ENCODE results near the gene SLC22A31. TPM values are rescaled to one million over a fixed set of nuclear protein-coding genes. Genes with fewer than 3 reads are reported as not detected.

The SLC22A31 gene
- total and polyA plus RNA-seq, 2 donors (not counting 3 experiments of a cell fraction or from before 2014, with no cell fraction given) = 1.0 TPM; not detected in 1

GRCh38 chr16:89209522-89210044 lies 9.2 kb upstream of the SLC22A31 start:
- H3K9me1 ChIP-seq (replicated peaks; ENCODE audit: control insufficient read depth, extremely low read depth, insufficient read depth, low read length) = no peaks in the 10 kb centered on the region
- H3K9ac ChIP-seq (replicated peaks; ENCODE audit: extremely low read depth, insufficient read depth, low read length) = no peak overlapping the region
- H3K79me2 ChIP-seq (ENCODE audit: control insufficient read depth, insufficient read depth, low read length) = no peaks in the 10 kb centered on the region
- FAIRE-seq = no peak
- dilution Hi-C loops (cut with MboI; ENCODE audit: extremely low pct_ligation_motif_present, low sequenced_read_pairs) = no loop called here
- H3K4me2 ChIP-seq (ENCODE audit: insufficient read depth, low read length) = no peak overlapping the region
- H3K36me3 ChIP-seq (ENCODE audit: control insufficient read depth in 2 of 2, extremely low read depth in 1 of 2, insufficient read depth in 2 of 2, low read length in 2 of 2) = no peaks in the 10 kb centered on the region
- H3K27ac ChIP-seq (ENCODE audit: insufficient read depth, low read depth, low read length) = no peak overlapping the region
- H3K27me3 ChIP-seq (ENCODE audit: control insufficient read depth in 2 of 2, insufficient read depth in 2 of 2, low read length in 2 of 2) = no peaks in the 10 kb centered on the region
- no peak for DNase-seq (ENCODE audit: low read depth, low spot score)
- CTCF ChIA-PET = no interaction called here
- BruUV-seq (replicated peaks) = no TSS peak
- POLR2A ChIA-PET = no interaction called here
- no peak overlapping the region for H2AFZ ChIP-seq (ENCODE audit: low read depth, low read length)
- H3K4me3 ChIP-seq (replicated peaks in 1 of 3; ENCODE audit: insufficient read depth in 1 of 3, low read depth in 1 of 3, low read length in 3 of 3) = no peak overlapping the region
- H3K4me1 ChIP-seq (ENCODE audit: control insufficient read depth, extremely low read depth, insufficient read depth, low read length) = no peaks in the 10 kb centered on the region
- no peaks in the 10 kb centered on the region for H3K9me3 ChIP-seq (replicated peaks; ENCODE audit: control insufficient read depth, insufficient read depth, low read length)
- TF ChIP-seq CTCF (IDR thresholded peaks at IDR 0.05; ENCODE audit: extremely low read depth in 1 of 2, insufficient read depth in 1 of 2, low read depth in 1 of 2, low read length in 2 of 2) = no peak
- TF ChIP-seq JUN (IDR thresholded peaks at IDR 0.05; ENCODE audit: borderline replicate concordance, insufficient read depth, insufficient read length, low read depth) = no peak
- TF ChIP-seq GATA2 (IDR thresholded peaks at IDR 0.05; ENCODE audit: insufficient read depth, insufficient read length, low read depth, low read length) = no peak
- TF ChIP-seq POLR2AphosphoS5 (IDR thresholded peaks at IDR 0.05; ENCODE audit: insufficient read depth, low read depth, low read length) = no peak
- TF ChIP-seq EZH2 (IDR thresholded peaks at IDR 0.05; ENCODE audit: borderline replicate concordance, low read depth, low read length, severe bottlenecking) = no peak
- TF ChIP-seq FOS (IDR thresholded peaks at IDR 0.05; ENCODE audit: borderline replicate concordance, insufficient read depth, low read length) = no peak
- TF ChIP-seq, protein P1, sequence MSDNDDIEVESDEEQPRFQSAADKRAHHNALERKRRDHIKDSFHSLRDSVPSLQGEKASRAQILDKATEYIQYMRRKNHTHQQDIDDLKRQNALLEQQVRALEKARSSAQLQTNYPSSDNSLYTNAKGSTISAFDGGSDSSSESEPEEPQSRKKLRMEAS (IDR thresholded peaks at IDR 0.05; ENCODE audit: insufficient read depth, insufficient read length) = no peak
- no peaks in the 10 kb centered on the region for H4K20me1 ChIP-seq (replicated peaks; ENCODE audit: control insufficient read depth, extremely low read depth, insufficient read depth, low read length)
- intact Hi-C loops (cut with micrococcal nuclease) = no loop called here

Data from endothelial cell of umbilical vein (primary cell).